H1 (cell line): ENCODE measurements around the gene SNX13. TPM values are rescaled to one million over a fixed set of nuclear protein-coding genes. Genes with fewer than 3 reads are reported as not detected.
A peak's percentile ranks its signal among the peaks of the same experiment; 100 is the strongest.

ENCODE experiments used
- CTCF ChIA-PET: fragments of 300-600 bp; sonication (Branson Sonifier 250); formaldehyde crosslinking; loops from one replicate; lab custom pipeline; 2021; ENCODE audit not compliant: partially characterized antibody; lab: Charles Lee
- POLR2A ChIA-PET: fragments of 300-600 bp; sonication (Branson Sonifier 250); formaldehyde crosslinking; loops from one replicate; lab custom pipeline; 2021; ENCODE audit warnings: inconsistent platforms; ENCODE audit not compliant: partially characterized antibody; lab: Charles Lee
- DNase-seq, 2 experiments: peaks; one replicate each; pipeline versions ENCODE4 v3.0.0 to v3.0.0-alpha.2; 2010 to 2022; ENCODE audit warnings: low spot score in 2 of 2, low read depth in 1 of 2, mixed read lengths in 1 of 2
- FAIRE-seq: peaks from 2 replicates; lab custom pipeline; 2011; peaks lifted over from hg19 to GRCh38; lab: Jason Lieb, UNC
- H2AFZ ChIP-seq: 2 replicates; pipeline ENCODE4 v1.8.1; 2012; ENCODE audit warnings: low read length, inconsistent platforms
- H2AK5ac ChIP-seq: 2 replicates; pipeline ENCODE4 v1.6.1; 2013; ENCODE audit warnings: low read depth, low read length
- H2BK120ac ChIP-seq: replicated peaks from 2 replicates; pipeline ENCODE3; 2013; ENCODE audit warnings: low read depth, low read length, inconsistent platforms
- H2BK12ac ChIP-seq: 2 replicates; pipeline ENCODE4 v1.6.1; 2013; ENCODE audit warnings: low read depth, low read length
- H2BK15ac ChIP-seq: 2 replicates; pipeline ENCODE4 v1.6.1; 2013; ENCODE audit warnings: low read length
- H2BK20ac ChIP-seq: 2 replicates; pipeline ENCODE4 v1.6.1; 2013; ENCODE audit warnings: low read length
- H2BK5ac ChIP-seq: 2 replicates; pipeline ENCODE4 v1.6.1; 2013; ENCODE audit warnings: low read depth, low read length
- H3K14ac ChIP-seq: 2 replicates; pipeline ENCODE4 v1.6.1; 2013; ENCODE audit warnings: inconsistent platforms; ENCODE audit not compliant: insufficient read length
- H3K18ac ChIP-seq: 2 replicates; pipeline ENCODE4 v1.6.1; 2013; ENCODE audit warnings: low read length; ENCODE audit errors: extremely low read depth
- H3K23ac ChIP-seq: 2 replicates; pipeline ENCODE4 v1.6.1; 2013; ENCODE audit warnings: inconsistent platforms; ENCODE audit not compliant: insufficient read length
- H3K23me2 ChIP-seq: 2 replicates; pipeline ENCODE4 v1.6.1; 2013; ENCODE audit warnings: low read depth, low read length
- H3K27ac ChIP-seq: 2 replicates; pipeline ENCODE4 v1.6.1; 2011; ENCODE audit warnings: low read depth, low read length, inconsistent platforms
- H3K27me3 ChIP-seq, 4 experiments: replicated peaks in 1 of 4; 1 replicate in 1 of 4; 2 replicates in 3 of 4; pipeline versions ENCODE4 v1.6.1 to v1.8.1; 2011 to 2013; ENCODE audit warnings: low read length in 3 of 4, mild to moderate bottlenecking in 3 of 4, inconsistent platforms in 2 of 4, mixed read lengths in 2 of 4, moderate library complexity in 1 of 4; ENCODE audit not compliant: control insufficient read depth in 3 of 4, insufficient read depth in 3 of 4; ENCODE audit errors: extremely low read depth in 1 of 4
- H3K36me3 ChIP-seq, 4 experiments: 2 replicates each; pipeline versions ENCODE4 v1.6.1 to v1.8.1; 2011 to 2013; ENCODE audit warnings: mild to moderate bottlenecking in 4 of 4, low read length in 3 of 4, moderate library complexity in 2 of 4, control low read depth in 1 of 4, inconsistent platforms in 1 of 4; ENCODE audit not compliant: insufficient read depth in 4 of 4, control insufficient read depth in 2 of 4
- H3K4ac ChIP-seq: replicated peaks from 2 replicates; pipeline ENCODE3; 2013; ENCODE audit warnings: low read length, low read depth, mixed read lengths, inconsistent platforms; ENCODE audit not compliant: insufficient read length
- H3K4me1 ChIP-seq, 4 experiments: replicated peaks in 1 of 4; 1 replicate in 1 of 4; 2 replicates in 3 of 4; pipeline versions ENCODE4 v1.6.1 to v1.8.1; 2011 to 2013; ENCODE audit warnings: low read length in 3 of 4, inconsistent platforms in 2 of 4, mixed read lengths in 1 of 4; ENCODE audit not compliant: insufficient read depth in 4 of 4, control insufficient read depth in 3 of 4
- H3K4me2 ChIP-seq, 2 experiments: 2 replicates each; pipeline versions ENCODE4 v1.6.1 to v1.8.1; 2011 to 2013; ENCODE audit warnings: low read depth in 2 of 2, low read length in 2 of 2, control low read depth in 1 of 2, inconsistent platforms in 1 of 2, mild to moderate bottlenecking in 1 of 2; ENCODE audit not compliant: insufficient read depth in 1 of 2
- H3K4me3 ChIP-seq, 4 experiments: fragments of 200-600, 300-600 bp in 1 of 4; sonication (generic), shearing (Covaris generic), sonication (Bioruptor Twin) in 1 of 4; 2 replicates each; pipeline versions ENCODE4 v1.5.1 to v1.8.1; 2011 to 2016; ENCODE audit warnings: low read length in 4 of 4, low read depth in 3 of 4, control low read depth in 2 of 4, inconsistent platforms in 2 of 4, mild to moderate bottlenecking in 2 of 4, mixed read lengths in 1 of 4, moderate library complexity in 1 of 4; ENCODE audit not compliant: insufficient read depth in 2 of 4; ENCODE audit errors: extremely low read depth in 1 of 4
- H3K56ac ChIP-seq: replicated peaks from 2 replicates; pipeline ENCODE3; 2013; ENCODE audit warnings: low read depth, mild to moderate bottlenecking, mixed read lengths, low read length, inconsistent platforms; ENCODE audit not compliant: insufficient read length
- H3K79me1 ChIP-seq: 2 replicates; pipeline ENCODE4 v1.6.1; 2013; ENCODE audit warnings: low read depth, low read length, control low read depth
- H3K79me2 ChIP-seq, 2 experiments: 2 replicates each; pipeline versions ENCODE4 v1.6.1 to v1.8.1; 2012 to 2013; ENCODE audit warnings: low read length in 2 of 2, mild to moderate bottlenecking in 2 of 2, inconsistent platforms in 1 of 2; ENCODE audit not compliant: insufficient read depth in 2 of 2, control insufficient read depth in 1 of 2
- H3K9ac ChIP-seq, 4 experiments: replicated peaks in 1 of 4; 1 replicate in 1 of 4; 2 replicates in 3 of 4; pipeline versions ENCODE4 v1.6.1 to v1.8.1; 2011 to 2013; ENCODE audit warnings: low read depth in 3 of 4, low read length in 3 of 4, control low read depth in 2 of 4, mild to moderate bottlenecking in 2 of 4, moderate library complexity in 2 of 4, inconsistent platforms in 1 of 4; ENCODE audit errors: extremely low read depth in 1 of 4
- H3K9me3 ChIP-seq, 2 experiments: 2 replicates each; pipeline versions ENCODE4 v1.6.1 to v1.8.1; 2012 to 2013; ENCODE audit warnings: mild to moderate bottlenecking in 2 of 2, moderate library complexity in 2 of 2, control low read depth in 1 of 2, inconsistent platforms in 1 of 2, low read depth in 1 of 2, low read length in 1 of 2, mixed read lengths in 1 of 2; ENCODE audit not compliant: insufficient read depth in 2 of 2
- H4K20me1 ChIP-seq, 2 experiments: replicated peaks in 1 of 2; 2 replicates each; pipeline versions ENCODE3 to v1.8.1; 2011 to 2013; ENCODE audit warnings: inconsistent platforms in 2 of 2, low read length in 2 of 2, mild to moderate bottlenecking in 1 of 2; ENCODE audit not compliant: insufficient read depth in 2 of 2, control insufficient read depth in 1 of 2
- H4K5ac ChIP-seq: 2 replicates; pipeline ENCODE4 v1.6.1; 2013; ENCODE audit warnings: low read length, low read depth, mixed read lengths, inconsistent platforms; ENCODE audit not compliant: insufficient read length
- H4K8ac ChIP-seq: 2 replicates; pipeline ENCODE4 v1.8.0; 2013; ENCODE audit warnings: mild to moderate bottlenecking, moderate library complexity, low read length, inconsistent platforms; ENCODE audit not compliant: insufficient read depth; ENCODE audit errors: extremely low read depth
- H4K91ac ChIP-seq: replicated peaks from 2 replicates; pipeline ENCODE3; 2013; ENCODE audit warnings: low read length, mixed read lengths, inconsistent platforms; ENCODE audit not compliant: insufficient read length
- RAD21 ChIP-seq, 2 experiments: IDR thresholded peaks in 1 of 2; conservative IDR thresholded peaks in 1 of 2; 2 replicates each; pipeline ENCODE4 v1.6.1; 2011; ENCODE audit warnings: low read depth in 2 of 2, low read length in 2 of 2, improper control_type of control experiment in 1 of 2, inconsistent platforms in 1 of 2, mild to moderate bottlenecking in 1 of 2, moderate library complexity in 1 of 2
- SAP30 ChIP-seq: fragments of 300-600 bp; sonication (generic); IDR thresholded peaks from 2 replicates; pipeline ENCODE4 v1.7.1; 2012; ENCODE audit warnings: low read length, moderate library complexity, mild to moderate bottlenecking, inconsistent platforms; ENCODE audit not compliant: insufficient read depth, insufficient replicate concordance
- polyA plus RNA-seq, 7 experiments: library from polyadenylated mRNA; depleted of rRNA in 3 of 7; stranded (reverse) in 5 of 7; unstranded in 2 of 7; fragments of >200 nt in 5 of 7; fragments of 200-250 nt in 2 of 7; gene quantifications; 1 replicate in 5 of 7; 2 replicates in 1 of 7; 4 replicates in 1 of 7; pipeline versions ENCODE4 v1.2.1 to v1.2.3, GENCODE V29; 2011 to 2013; ENCODE audit warnings: missing spikeins in 2 of 7, mixed read lengths in 2 of 7
- total RNA-seq: library from RNA; stranded (reverse); fragmentation: NEBNext Ultra II Directional; extraction: Animal tissue kit (Norgen Biotek cat#: 25700); gene quantifications from 2 replicates; pipeline ENCODE4 v1.2.1, GENCODE V29; 2021

The SNX13 gene
- total and polyA plus RNA-seq, 2 of the 8 experiments (the other 6 are each of a cell fraction or from before 2014, with no cell fraction given): 5.5 to 27.4 TPM

GRCh38 chr7:17863809-17864143, 76.5 kb downstream of the SNX13 start:
- POLR2A ChIA-PET: interaction anchor here (1.0 kb wide), 1 partner anchor 94 kb away, joined by 3 read pairs; no protein-coding TSS in a partner anchor
- CTCF ChIA-PET: interaction anchor here (0.6 to 3.0 kb wide), 4 partner anchors 13 to 186 kb away, joined by 3 to 21 read pairs (median 4); no protein-coding TSS in a partner anchor
- no peak overlapping the region for H3K23ac ChIP-seq

More at GRCh38 chr7:17863809-17864143, 76.5 kb downstream of the SNX13 start:
- Histone ChIP-seq H2AK5ac (no peak overlapping the region), H2AFZ (no peak overlapping the region), H2BK15ac (no peak overlapping the region), H3K4ac (no peak overlapping the region), H3K14ac (no peak overlapping the region), H2BK12ac (no peak overlapping the region), H3K18ac (no peak overlapping the region), H3K79me2 (no peaks in the 10 kb centered on the region), H3K36me3 (peaks cover 0 to 11% (median 3%) of the 10 kb centered on the region in 4 experiments; a peak in 3 of 8 replicates), H3K4me3 (no peak overlapping the region), H4K91ac (no peak overlapping the region), H3K27ac (no peak overlapping the region), H3K23me2 (no peaks in the 10 kb centered on the region), H4K8ac (no peak overlapping the region), H2BK120ac (no peak overlapping the region), H3K4me2 (no peak overlapping the region), H3K4me1 (peaks cover 0 to 3% (median 0%) of the 10 kb centered on the region in 4 experiments; a peak in 1 of 7 replicates), H3K9ac (no peak overlapping the region), H4K20me1 (peaks cover 0 to 1% of the 10 kb centered on the region in 2 experiments), H3K9me3 (no peaks in the 10 kb centered on the region), H3K56ac (no peak overlapping the region), H2BK5ac (no peak overlapping the region), H4K5ac (no peak overlapping the region), H3K79me1 (no peaks in the 10 kb centered on the region), H2BK20ac (no peak overlapping the region), H3K27me3 (no peaks in the 10 kb centered on the region)
- no peak for DNase-seq
- TF ChIP-seq SAP30: no peak
- TF ChIP-seq RAD21 (IDR thresholded peaks at IDR 0.05 in 1 of 2, conservative IDR thresholded peaks at IDR 0.05 in 1 of 2; ENCODE audit: low read depth in 2 of 2, low read length in 2 of 2): peak in 1 of 2 experiments; percentile 31; a peak in 2 of 4 replicates
- FAIRE-seq: no peak
